Measurements from ENCODE around the gene NCOA5.

DNA sequence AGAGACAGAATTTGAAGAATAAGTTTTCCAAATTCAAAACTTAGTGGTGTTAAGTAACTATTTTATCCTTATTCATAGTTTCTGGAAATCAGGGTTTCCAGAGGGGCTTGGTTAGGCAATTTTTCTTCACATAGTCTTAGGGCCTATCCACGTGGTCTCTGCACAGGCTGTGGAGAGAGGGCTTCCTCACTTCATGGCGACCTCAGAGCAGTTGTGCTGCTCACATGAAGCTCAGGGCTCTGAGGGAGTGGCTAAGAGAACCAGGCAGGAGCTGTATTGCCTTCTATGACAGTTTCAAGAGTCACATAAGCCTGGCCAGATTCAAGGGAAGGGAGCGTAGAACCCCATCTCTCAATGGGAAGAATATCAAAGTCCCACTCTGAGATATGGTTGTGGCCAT is 14.5 kb upstream of the NCOA5 start:
- TF ChIP-seq POLR2A (IDR thresholded peaks at IDR 0.05) = no peak
- TF ChIP-seq, protein P1, sequence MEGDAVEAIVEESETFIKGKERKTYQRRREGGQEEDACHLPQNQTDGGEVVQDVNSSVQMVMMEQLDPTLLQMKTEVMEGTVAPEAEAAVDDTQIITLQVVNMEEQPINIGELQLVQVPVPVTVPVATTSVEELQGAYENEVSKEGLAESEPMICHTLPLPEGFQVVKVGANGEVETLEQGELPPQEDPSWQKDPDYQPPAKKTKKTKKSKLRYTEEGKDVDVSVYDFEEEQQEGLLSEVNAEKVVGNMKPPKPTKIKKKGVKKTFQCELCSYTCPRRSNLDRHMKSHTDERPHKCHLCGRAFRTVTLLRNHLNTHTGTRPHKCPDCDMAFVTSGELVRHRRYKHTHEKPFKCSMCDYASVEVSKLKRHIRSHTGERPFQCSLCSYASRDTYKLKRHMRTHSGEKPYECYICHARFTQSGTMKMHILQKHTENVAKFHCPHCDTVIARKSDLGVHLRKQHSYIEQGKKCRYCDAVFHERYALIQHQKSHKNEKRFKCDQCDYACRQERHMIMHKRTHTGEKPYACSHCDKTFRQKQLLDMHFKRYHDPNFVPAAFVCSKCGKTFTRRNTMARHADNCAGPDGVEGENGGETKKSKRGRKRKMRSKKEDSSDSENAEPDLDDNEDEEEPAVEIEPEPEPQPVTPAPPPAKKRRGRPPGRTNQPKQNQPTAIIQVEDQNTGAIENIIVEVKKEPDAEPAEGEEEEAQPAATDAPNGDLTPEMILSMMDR (IDR thresholded peaks at IDR 0.05 in 4 of 5, conservative IDR thresholded peaks at IDR 0.05 in 1 of 5) = no peak
